GM21526 (cell line): ENCODE data around the gene PARD3B.

Source experiments
- ATAC-seq: cut with Tn5 transposase; IDR thresholded peaks from one replicate; pipeline ENCODE4 v1.9.1; 2021; ENCODE audit warnings: moderate library complexity; ENCODE audit not compliant: unreplicated experiment, low FRiP score

Gene PARD3B

GRCh38 chr2:204654669-204655068 is 109.4 kb downstream of the PARD3B start:
- no peak for ATAC-seq

GRCh38 chr2:204655101-204655500 is 109.8 kb downstream of the PARD3B start:
- ATAC-seq, result no peak

GRCh38 chr2:204655626-204656025 is 110.4 kb downstream of the PARD3B start:
- ATAC-seq, result no peak

- ATAC-seq, result no peak
Observed at GRCh38 chr2:204657024-204657423, 111.7 kb downstream of the PARD3B start.

GRCh38 chr2:204662956-204663355 is 117.7 kb downstream of the PARD3B start:
- ATAC-seq, result no peak

GRCh38 chr2:204663816-204664425 is 118.6 kb downstream of the PARD3B start:
- no peak for ATAC-seq

- no peak for ATAC-seq
Observed at GRCh38 chr2:204664708-204665121, 119.4 kb downstream of the PARD3B start.

- no peak for ATAC-seq
Observed at GRCh38 chr2:204665207-204665606, 119.9 kb downstream of the PARD3B start.

GRCh38 chr2:204665771-204666170 is 120.5 kb downstream of the PARD3B start:
- no peak for ATAC-seq

- no peak for ATAC-seq
Observed at GRCh38 chr2:204667990-204668389, 122.7 kb downstream of the PARD3B start.

GRCh38 chr2:204669382-204669781 is 124.1 kb downstream of the PARD3B start:
- ATAC-seq, result no peak

GRCh38 chr2:204670124-204670523 is 124.8 kb downstream of the PARD3B start:
- ATAC-seq, result no peak

GRCh38 chr2:204670756-204671155 is 125.5 kb downstream of the PARD3B start:
- ATAC-seq, result no peak

- ATAC-seq, result no peak
Observed at GRCh38 chr2:204672772-204673171, 127.5 kb downstream of the PARD3B start.

- no peak for ATAC-seq
Observed at GRCh38 chr2:204673877-204674276, 128.6 kb downstream of the PARD3B start.

GRCh38 chr2:204678031-204678430 is 132.8 kb downstream of the PARD3B start:
- ATAC-seq, result no peak

- ATAC-seq, result no peak
Observed at GRCh38 chr2:204680576-204680975, 135.3 kb downstream of the PARD3B start.

- no peak for ATAC-seq
Observed at GRCh38 chr2:204681412-204681811, 136.1 kb downstream of the PARD3B start.

GRCh38 chr2:204683384-204683783 is 138.1 kb downstream of the PARD3B start:
- no peak for ATAC-seq

- no peak for ATAC-seq
Observed at GRCh38 chr2:204686406-204686805, 141.1 kb downstream of the PARD3B start.

GRCh38 chr2:204687776-204688175 is 142.5 kb downstream of the PARD3B start:
- ATAC-seq, result no peak

GRCh38 chr2:204691911-204692510 is 146.7 kb downstream of the PARD3B start:
- ATAC-seq, result no peak
